Naive B cell (primary cell): ENCODE results near the gene HNRNPD. TPM values are rescaled to one million over a fixed set of nuclear protein-coding genes. Genes with fewer than 3 reads are reported as not detected.
"Not testable (repeated sequence)": the region's sequence is repeated elsewhere in the genome, so short reads cannot be mapped to it uniquely, and the experiment has no call there.

ENCODE experiments used
- ATAC-seq, 2 donors: fragments of 150-1000 bp; cut with Tn5 transposase; 2 replicates each; pipeline ENCODE4 v1.10.0; 2021; ENCODE audit warnings: low read depth in 2 of 2, mild to moderate bottlenecking in 2 of 2, moderate library complexity in 2 of 2
- DNase-seq: peaks from one replicate; pipeline ENCODE4 v3.0.0; 2022
- H3K27ac Mint-ChIP-seq, 6 donors: one replicate each; pipeline ENCODE4 v1.8.0; 2020 to 2022; ENCODE audit warnings: mild to moderate bottlenecking in 6 of 6, mixed read lengths in 6 of 6, moderate library complexity in 5 of 6, inconsistent platforms in 2 of 6
- H3K27me3 Mint-ChIP-seq, 3 donors: one replicate each; pipeline ENCODE4 v1.8.0; 2021 to 2022; ENCODE audit warnings: mixed read lengths in 3 of 3, mild to moderate bottlenecking in 1 of 3
- H3K36me3 Mint-ChIP-seq, 2 donors: one replicate each; pipeline ENCODE4 v1.8.0; 2020 to 2022; ENCODE audit warnings: mixed read lengths in 2 of 2, inconsistent platforms in 1 of 2, mild to moderate bottlenecking in 1 of 2
- H3K4me1 Mint-ChIP-seq, 3 donors: one replicate each; pipeline ENCODE4 v1.8.0; 2020 to 2022; ENCODE audit warnings: mixed read lengths in 3 of 3, inconsistent platforms in 1 of 3, mild to moderate bottlenecking in 1 of 3, moderate library complexity in 1 of 3
- H3K4me3 Mint-ChIP-seq, 8 donors: one replicate each; pipeline ENCODE4 v1.8.0; 2020 to 2022; ENCODE audit warnings: mild to moderate bottlenecking in 8 of 8, mixed read lengths in 8 of 8, moderate library complexity in 8 of 8, inconsistent platforms in 2 of 8
- H3K9me3 Mint-ChIP-seq, 7 donors: one replicate each; pipeline ENCODE4 v1.8.0; 2020 to 2022; ENCODE audit warnings: mixed read lengths in 7 of 7, mild to moderate bottlenecking in 5 of 7, inconsistent platforms in 2 of 7, moderate library complexity in 1 of 7
- polyA plus RNA-seq, 6 donors: library from polyadenylated mRNA; unstranded; fragments of 300-500 nt; fragmentation: Illumina TruSeq; gene quantifications; one replicate each; pipeline ENCODE4 v1.2.3, GENCODE V29; 2021; ENCODE audit warnings: low read depth in 6 of 6

HNRNPD gene, protein sequence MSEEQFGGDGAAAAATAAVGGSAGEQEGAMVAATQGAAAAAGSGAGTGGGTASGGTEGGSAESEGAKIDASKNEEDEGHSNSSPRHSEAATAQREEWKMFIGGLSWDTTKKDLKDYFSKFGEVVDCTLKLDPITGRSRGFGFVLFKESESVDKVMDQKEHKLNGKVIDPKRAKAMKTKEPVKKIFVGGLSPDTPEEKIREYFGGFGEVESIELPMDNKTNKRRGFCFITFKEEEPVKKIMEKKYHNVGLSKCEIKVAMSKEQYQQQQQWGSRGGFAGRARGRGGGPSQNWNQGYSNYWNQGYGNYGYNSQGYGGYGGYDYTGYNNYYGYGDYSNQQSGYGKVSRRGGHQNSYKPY
- 100 to 1,000 TPM; 219 to 328 (median 248) TPM for polyA plus RNA-seq

DNA sequence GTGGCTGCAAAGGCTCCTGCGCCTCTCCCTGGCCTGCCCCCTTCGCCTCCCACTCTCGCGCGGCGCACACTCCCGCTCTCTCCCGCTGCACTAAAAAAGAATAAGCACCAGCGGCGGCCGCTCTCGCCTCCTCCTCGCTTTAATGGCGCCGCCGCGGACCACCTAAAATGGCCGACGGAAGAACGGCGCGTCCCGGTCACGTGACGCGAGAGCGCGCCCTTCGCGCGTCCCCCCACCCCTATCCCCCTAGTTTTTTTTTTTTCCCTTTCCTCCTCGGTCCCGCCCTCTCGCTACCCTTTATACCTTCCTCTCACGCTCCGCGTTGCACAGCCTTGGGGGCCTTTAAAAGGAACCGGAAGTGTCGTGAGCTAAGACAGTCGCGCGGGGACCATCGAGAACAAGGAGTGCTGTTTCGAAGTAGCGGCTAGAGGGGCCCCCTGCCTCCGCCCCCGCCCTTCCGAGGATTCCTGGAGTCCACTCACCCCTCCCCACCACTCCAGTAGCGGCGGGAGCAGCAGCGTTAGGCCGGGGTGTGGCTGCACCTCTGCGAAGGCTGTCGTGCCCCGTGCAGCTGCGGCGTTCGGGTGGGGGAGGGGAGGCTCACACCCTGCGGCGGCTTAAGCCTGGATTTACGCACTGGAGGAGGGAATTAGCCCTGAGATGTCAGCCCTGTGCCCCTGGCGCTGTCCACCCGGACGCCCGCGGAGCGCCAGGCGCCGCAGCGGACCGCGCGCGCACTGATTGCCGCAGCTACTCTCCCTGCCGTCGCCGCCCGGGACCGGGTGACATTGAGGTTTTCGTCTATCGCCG lies at the start of gene HNRNPD:
HNRNPD (minus strand) TSS at position 176 of the 810 bp plus-strand sequence. CDS start 313 bp downstream, outside the sequence.
- H3K9me3 Mint-ChIP-seq: no peaks in the 10 kb centered on the region
- ATAC-seq (peak; percentile 85 to 88), DNase-seq (peak; percentile 93)
- H3K4me1 Mint-ChIP-seq: peaks cover 41 to 63% (median 62%) of the 10 kb centered on the region in 3 donors
- no peaks in the 10 kb centered on the region for H3K27me3 Mint-ChIP-seq
- peak within 1 kb of the TSS; percentile 90 to 100 (median 98) for H3K4me3 Mint-ChIP-seq
- H3K27ac Mint-ChIP-seq: peak within 1 kb of the TSS; percentile 98 to 100 (median 99)
- H3K36me3 Mint-ChIP-seq: peaks cover 24 to 26% of the 10 kb centered on the region in 2 donors

GRCh38 chr4:82422616-82423015 lies 48.8 kb upstream of the HNRNPD start:
- H3K27me3 Mint-ChIP-seq: no peaks in the 10 kb centered on the region
- H3K4me3 Mint-ChIP-seq: peak overlapping the region in 1 of 8 donors; percentile 37

DNA sequence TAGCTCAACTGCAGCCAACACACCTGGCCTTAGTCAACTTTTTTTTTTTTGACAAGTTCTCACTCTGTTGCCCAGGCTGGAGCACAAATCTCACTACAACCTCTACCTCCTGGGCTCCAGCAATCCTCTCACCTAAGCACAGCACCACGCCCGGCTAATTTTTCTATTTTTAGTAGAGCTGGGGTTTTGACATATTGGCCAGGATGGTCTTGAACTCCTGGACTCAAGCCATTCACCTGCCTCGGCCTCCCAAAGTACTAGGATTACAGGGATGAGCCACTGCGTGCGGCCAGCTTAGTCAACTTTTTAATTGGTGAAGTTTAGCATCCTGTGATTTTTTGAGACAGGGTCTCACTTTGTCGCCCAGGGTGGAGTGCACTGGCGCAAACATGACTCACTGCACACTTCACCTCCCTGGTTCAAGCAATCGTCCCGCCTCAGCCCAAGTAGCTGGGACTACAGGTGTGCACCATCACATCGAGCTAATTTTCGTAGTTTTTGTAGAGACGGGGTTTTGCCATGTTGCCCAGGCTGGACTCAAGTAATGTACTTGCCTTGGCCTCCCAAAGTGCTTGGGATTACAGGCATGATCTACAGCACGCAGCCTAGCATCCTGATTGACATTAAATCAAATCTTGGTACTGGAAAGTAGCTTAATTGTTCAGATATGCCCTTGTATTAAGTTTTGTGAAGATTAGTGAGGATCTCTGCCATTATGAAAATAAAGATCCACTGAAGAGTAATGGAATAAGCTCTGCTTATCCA lies 48.2 kb upstream of the HNRNPD start:
- no peak for DNase-seq
- peaks cover 8 to 34% (median 33%) of the 10 kb centered on the region in 3 donors for H3K4me1 Mint-ChIP-seq
- ATAC-seq: no peak
- H3K9me3 Mint-ChIP-seq: no peaks in the 10 kb centered on the region
- H3K4me3 Mint-ChIP-seq: no peak overlapping the region
- H3K27ac Mint-ChIP-seq: peak overlapping the region in 1 of 6 donors; percentile 11
- peaks cover 12 to 15% of the 10 kb centered on the region in 2 donors for H3K36me3 Mint-ChIP-seq
- H3K27me3 Mint-ChIP-seq: no peaks in the 10 kb centered on the region

More at GRCh38 chr4:82422616-82423015, 48.8 kb upstream of the HNRNPD start:
- Mint-ChIP-seq H3K27ac (no peak overlapping the region), H3K4me1 (peaks cover 14 to 40% (median 36%) of the 10 kb centered on the region in 3 donors), H3K9me3 (no peaks in the 10 kb centered on the region), H3K36me3 (peaks cover 16 to 17% of the 10 kb centered on the region in 2 donors)
- no peak for ATAC-seq
- DNase-seq: no peak

DNA sequence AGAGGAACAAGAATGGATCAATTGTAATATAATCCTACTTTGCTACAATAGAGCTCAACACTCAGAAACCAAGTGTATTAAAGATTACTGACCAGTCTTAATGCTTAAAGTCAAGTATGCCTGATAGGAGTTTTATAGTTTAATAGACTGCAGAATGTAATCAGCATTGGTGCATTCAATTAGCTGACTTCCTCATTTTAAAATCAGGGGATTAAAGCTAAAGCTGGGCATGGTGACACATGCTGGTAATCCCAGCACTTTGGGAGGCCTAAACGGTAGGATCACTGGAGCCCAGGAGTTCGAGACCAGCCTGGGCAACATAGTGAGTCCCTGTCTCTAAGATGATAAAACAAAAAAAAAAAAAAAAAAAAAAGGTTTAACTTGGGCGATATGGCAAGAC lies 45.7 kb upstream of the HNRNPD start:
- DNase-seq: no peak
- Mint-ChIP-seq H3K4me3 (no peak overlapping the region), H3K27me3 (no peaks in the 10 kb centered on the region), H3K27ac (no peak overlapping the region), H3K4me1 (peaks cover 4 to 33% (median 33%) of the 10 kb centered on the region in 3 donors), H3K36me3 (peaks cover 0 to 6% of the 10 kb centered on the region in 2 donors), H3K9me3 (no peaks in the 10 kb centered on the region)
- peak in 1 of 2 donors; percentile 45 for ATAC-seq

GRCh38 chr4:82415922-82416365 lies 42.2 kb upstream of the HNRNPD start:
- H3K27me3 Mint-ChIP-seq: no peaks in the 10 kb centered on the region
- ATAC-seq: peak; percentile 74 to 81
- H3K4me3 Mint-ChIP-seq: peak overlapping the region; percentile 10 to 87 (median 74)
- peaks cover 0 to 4% (median 0%) of the 10 kb centered on the region in 7 donors for H3K9me3 Mint-ChIP-seq
- H3K27ac Mint-ChIP-seq: peak overlapping the region in 3 of 6 donors; percentile 23 to 57 (median 34)
- H3K36me3 Mint-ChIP-seq: no peaks in the 10 kb centered on the region
- DNase-seq: no peak
- peaks cover 4 to 28% (median 21%) of the 10 kb centered on the region in 3 donors for H3K4me1 Mint-ChIP-seq

- ATAC-seq: not testable (repeated sequence)
These were observed 41.3 kb upstream of the HNRNPD start for GRCh38 chr4:82415061-82415460.

GRCh38 chr4:82403725-82404124 lies 29.9 kb upstream of the HNRNPD start:
- ATAC-seq: no peak
- peaks cover 0 to 8% (median 0%) of the 10 kb centered on the region in 3 donors for H3K27me3 Mint-ChIP-seq
- DNase-seq: no peak
- no peak overlapping the region for H3K27ac Mint-ChIP-seq
- H3K9me3 Mint-ChIP-seq: no peaks in the 10 kb centered on the region
- H3K36me3 Mint-ChIP-seq: no peaks in the 10 kb centered on the region
- H3K4me1 Mint-ChIP-seq: peaks cover 0 to under 1% (median 0%) of the 10 kb centered on the region in 3 donors
- no peak overlapping the region for H3K4me3 Mint-ChIP-seq

More at GRCh38 chr4:82415061-82415460, 41.3 kb upstream of the HNRNPD start:
- DNase-seq, H3K9me3 Mint-ChIP-seq, H3K36me3 Mint-ChIP-seq, H3K27me3 Mint-ChIP-seq, H3K27ac Mint-ChIP-seq: not testable (repeated sequence)
- peaks cover 4 to 22% (median 16%) of the 10 kb centered on the region in 3 donors for H3K4me1 Mint-ChIP-seq
- peak overlapping the region in 1 of 8 donors; percentile 44 for H3K4me3 Mint-ChIP-seq

DNA sequence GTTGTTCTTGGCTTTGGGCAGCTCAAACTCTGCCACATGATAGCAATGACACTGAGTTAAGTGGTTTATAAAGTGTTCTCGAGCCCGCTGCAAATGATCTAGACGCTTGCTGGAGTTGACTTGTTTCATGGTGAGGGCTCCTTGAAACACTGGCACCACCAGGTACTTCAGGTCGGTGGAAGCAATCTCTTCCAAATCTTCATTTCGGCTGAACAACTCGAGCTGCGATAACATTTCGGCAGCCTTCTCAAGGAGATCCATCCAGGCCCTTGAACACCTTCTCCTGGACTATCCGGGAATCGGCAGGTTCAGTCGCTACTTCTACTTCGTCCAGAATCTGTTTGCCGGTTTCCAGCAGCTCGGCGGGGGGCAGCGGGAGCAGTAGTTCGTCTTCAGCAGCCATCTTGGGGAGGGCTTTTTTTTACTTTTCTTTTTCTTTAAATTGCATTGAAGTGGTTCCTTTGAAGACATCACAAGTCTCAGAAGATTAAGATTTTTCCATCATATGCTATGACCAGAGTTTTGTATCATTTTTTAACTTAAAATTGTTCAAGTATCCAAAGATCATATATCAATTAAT lies 28.5 kb upstream of the HNRNPD start:
- Mint-ChIP-seq H3K27ac (no peak overlapping the region), H3K4me1 (peaks cover 0 to 11% (median 6%) of the 10 kb centered on the region in 3 donors), H3K27me3 (peaks cover 0 to 8% (median 0%) of the 10 kb centered on the region in 3 donors), H3K4me3 (no peak overlapping the region), H3K9me3 (no peaks in the 10 kb centered on the region), H3K36me3 (no peaks in the 10 kb centered on the region)
- no peak for ATAC-seq
- DNase-seq: no peak

- H3K36me3 Mint-ChIP-seq: no peaks in the 10 kb centered on the region
- no peaks in the 10 kb centered on the region for H3K9me3 Mint-ChIP-seq
- DNase-seq (no peak), ATAC-seq (no peak)
- H3K27me3 Mint-ChIP-seq: peaks cover 0 to 8% (median 0%) of the 10 kb centered on the region in 3 donors
- H3K27ac Mint-ChIP-seq: no peak overlapping the region
- H3K4me3 Mint-ChIP-seq: no peak overlapping the region
- H3K4me1 Mint-ChIP-seq: peaks cover 0 to 11% (median 6%) of the 10 kb centered on the region in 3 donors
These were observed 27.8 kb upstream of the HNRNPD start for GRCh38 chr4:82401600-82401999.

- ATAC-seq: peak in 1 of 2 donors; percentile 72
- H3K9me3 Mint-ChIP-seq: no peaks in the 10 kb centered on the region
- DNase-seq: no peak
- no peak overlapping the region for H3K27ac Mint-ChIP-seq
- H3K36me3 Mint-ChIP-seq: no peaks in the 10 kb centered on the region
- H3K4me1 Mint-ChIP-seq: peaks cover 0 to 11% (median 6%) of the 10 kb centered on the region in 3 donors
- H3K4me3 Mint-ChIP-seq: peak overlapping the region in 1 of 8 donors; percentile 29
- H3K27me3 Mint-ChIP-seq: peaks cover 0 to 8% (median 0%) of the 10 kb centered on the region in 3 donors
These were observed 24.5 kb upstream of the HNRNPD start for GRCh38 chr4:82398263-82398662.

GRCh38 chr4:82397527-82397926 lies 23.7 kb upstream of the HNRNPD start:
- DNase-seq (no peak), ATAC-seq (no peak)
- Mint-ChIP-seq H3K4me1 (peaks cover 0 to 11% (median 6%) of the 10 kb centered on the region in 3 donors), H3K9me3 (no peaks in the 10 kb centered on the region), H3K27ac (no peak overlapping the region), H3K4me3 (no peak overlapping the region), H3K36me3 (no peaks in the 10 kb centered on the region), H3K27me3 (peaks cover 0 to 8% (median 0%) of the 10 kb centered on the region in 3 donors)

- DNase-seq: no peak
- Mint-ChIP-seq H3K27ac (no peak overlapping the region), H3K4me1 (peaks cover 0 to 11% (median 6%) of the 10 kb centered on the region in 3 donors), H3K27me3 (no peaks in the 10 kb centered on the region), H3K36me3 (no peaks in the 10 kb centered on the region), H3K4me3 (no peak overlapping the region), H3K9me3 (no peaks in the 10 kb centered on the region)
- no peak for ATAC-seq
These were observed 21.1 kb upstream of the HNRNPD start for GRCh38 chr4:82394896-82395295.
